GM18951 (cell line): ENCODE data around the gene PBOV1.

ENCODE experiments used
- POLR2A ChIP-seq: IDR thresholded peaks from 4 replicates; pipeline ENCODE4 v1.6.1; 2011; ENCODE audit warnings: mild to moderate bottlenecking; ENCODE audit not compliant: insufficient read length, insufficient read depth; ENCODE audit errors: extremely low read depth
- in situ Hi-C: fragments of 300-500 bp; cut with MboI; formaldehyde crosslinking; loops from one replicate; pipeline ENCODE4 v1.12.0; 2022; ENCODE audit warnings: low sequenced_read_pairs, mixed read lengths, inconsistent platforms; ENCODE audit not compliant: unreplicated experiment

PBOV1 gene

GRCh38 chr6:138218449-138218848 lies at the start of gene PBOV1:
Gene PBOV1, minus strand, starts transcription at chr6:138218491. Its CDS starts 96 bp downstream, at chr6:138218395.
- in situ Hi-C loops: no loop called here
- no peak for TF ChIP-seq POLR2A

DNA sequence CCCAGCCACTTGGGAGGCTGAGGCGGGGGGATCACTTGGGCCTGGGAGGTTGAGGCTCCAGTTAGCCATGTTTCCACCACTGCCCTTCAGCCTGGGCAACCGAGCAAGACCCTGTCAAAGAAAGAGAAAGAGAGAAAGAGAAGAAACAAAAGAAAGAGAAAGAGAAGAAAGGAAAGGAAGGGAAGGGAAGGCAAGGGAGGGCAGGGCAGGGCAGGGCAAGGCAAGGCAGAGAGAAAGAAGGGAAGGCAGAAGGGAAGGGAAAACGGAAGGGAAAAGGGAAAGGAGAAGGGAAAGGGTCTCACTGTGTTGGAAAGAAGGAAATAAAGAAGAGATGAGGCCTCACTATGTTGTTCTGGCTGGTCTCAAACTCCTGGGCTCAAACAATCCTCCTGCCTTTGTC lies 47.8 kb upstream of the PBOV1 start:
- no peak for TF ChIP-seq POLR2A
- in situ Hi-C loops: no loop called here

DNA sequence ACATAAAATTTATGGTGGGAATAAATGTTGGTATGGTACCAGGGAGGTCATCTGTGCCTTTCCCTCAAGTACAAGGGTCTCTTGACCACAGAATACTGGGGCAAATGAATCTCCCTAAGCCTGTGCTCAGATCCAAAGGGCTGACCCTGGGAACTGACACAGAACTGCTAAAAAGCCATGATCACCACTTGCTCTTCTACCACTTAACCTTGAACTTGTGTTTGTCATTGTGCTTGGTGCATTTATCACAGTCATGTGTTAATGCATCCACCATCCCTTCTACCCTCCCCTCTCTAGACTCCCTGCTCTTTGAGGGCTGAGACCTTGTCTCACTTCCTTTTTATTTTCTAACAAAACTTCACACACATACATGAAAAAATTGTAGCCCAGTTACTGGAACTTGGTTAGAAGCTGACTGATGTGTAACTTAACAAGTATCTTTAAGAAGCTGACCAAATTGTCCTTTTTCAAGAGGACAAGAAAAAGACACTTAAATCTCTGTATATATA lies 46.1 kb upstream of the PBOV1 start:
- TF ChIP-seq POLR2A: no peak
- in situ Hi-C loops: no loop called here

- no peak for TF ChIP-seq POLR2A
- in situ Hi-C loops: no loop called here
Measured at GRCh38 chr6:138263963-138264362, 45.7 kb upstream of the PBOV1 start.

DNA sequence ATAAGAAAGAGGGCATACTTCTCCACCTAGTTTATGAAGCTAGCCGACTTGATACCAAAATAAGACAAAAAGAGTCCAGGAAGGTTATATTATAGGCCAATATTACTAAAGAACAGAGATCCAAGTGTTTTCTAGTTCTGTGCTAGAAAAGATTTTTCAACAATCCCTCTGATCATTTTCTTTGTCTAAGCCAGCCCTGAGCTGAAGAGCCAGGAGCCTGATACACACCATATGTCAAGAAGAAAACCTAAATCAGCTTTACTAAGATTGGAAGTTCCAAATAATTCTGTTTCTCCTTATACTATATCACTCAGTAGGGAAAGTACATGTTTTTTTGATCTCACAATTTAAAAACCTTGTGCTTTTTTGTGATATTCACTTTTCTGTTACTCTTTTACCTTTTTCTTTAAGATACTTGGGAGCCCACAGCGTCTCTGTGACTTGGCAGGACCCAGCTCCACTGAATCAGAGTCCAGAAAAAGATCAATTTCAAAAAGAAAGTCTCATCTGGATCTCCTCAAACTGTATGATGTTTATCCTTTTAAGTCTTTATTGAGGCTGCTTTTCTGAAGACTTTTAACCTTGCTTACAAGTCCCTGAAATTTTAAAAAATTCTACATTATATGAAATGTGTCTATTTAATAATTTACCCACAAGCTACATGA lies 43.0 kb upstream of the PBOV1 start:
- no peak for TF ChIP-seq POLR2A
- in situ Hi-C loops: no loop called here

GRCh38 chr6:138258991-138259390 lies 40.7 kb upstream of the PBOV1 start:
- no peak for TF ChIP-seq POLR2A
- in situ Hi-C loops: no loop called here

GRCh38 chr6:138258197-138258596 lies 39.9 kb upstream of the PBOV1 start:
- in situ Hi-C loops: no loop called here
- TF ChIP-seq POLR2A: no peak

GRCh38 chr6:138257638-138258040 lies 39.3 kb upstream of the PBOV1 start:
- TF ChIP-seq POLR2A: no peak
- in situ Hi-C loops: no loop called here

DNA sequence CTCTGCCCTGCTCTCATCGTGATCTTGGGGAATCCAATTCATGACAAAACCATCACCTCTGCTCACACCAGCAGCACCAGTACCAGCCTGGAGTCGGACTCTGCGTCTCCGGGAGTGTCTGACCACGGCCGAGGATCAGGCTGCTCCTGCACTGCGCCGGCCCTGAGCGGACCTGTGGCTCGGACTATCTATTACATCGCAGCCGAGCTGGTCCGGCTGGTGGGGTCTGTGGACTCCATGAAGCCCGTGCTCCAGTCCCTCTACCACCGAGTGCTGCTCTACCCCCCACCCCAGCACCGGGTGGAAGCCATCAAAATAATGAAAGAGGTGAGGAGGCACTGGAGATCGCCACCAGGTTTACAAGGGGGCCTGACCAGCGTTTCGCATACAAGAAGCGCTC lies 37.2 kb upstream of the PBOV1 start:
- no peak for TF ChIP-seq POLR2A

GRCh38 chr6:138253731-138254130 lies 35.4 kb upstream of the PBOV1 start:
- no peak for TF ChIP-seq POLR2A
- in situ Hi-C loops: no loop called here

More for the DNA sequence above, 37.2 kb upstream of the PBOV1 start:
- in situ Hi-C loops: no loop called here

- TF ChIP-seq POLR2A: no peak
- in situ Hi-C loops: no loop called here
Measured at GRCh38 chr6:138250513-138251247, 32.4 kb upstream of the PBOV1 start.

DNA sequence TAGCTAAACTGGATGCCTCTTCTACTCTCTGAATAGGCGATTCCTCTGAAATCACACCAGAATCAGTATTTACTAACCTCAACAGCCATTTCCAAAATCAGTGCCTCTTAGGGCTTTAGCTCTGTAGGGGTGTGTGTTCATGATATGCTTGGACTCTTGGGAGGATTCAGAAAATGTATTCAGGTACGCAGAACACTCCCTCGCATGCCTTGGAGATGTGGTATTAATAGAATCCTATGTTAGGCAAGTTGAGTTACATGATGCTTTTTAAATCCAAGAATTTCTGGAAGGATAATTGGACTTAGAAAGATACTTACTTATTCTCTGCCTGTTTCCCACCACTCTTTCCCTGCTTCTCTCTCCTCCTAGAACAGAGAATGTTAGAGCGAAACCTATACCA lies 31.8 kb upstream of the PBOV1 start:
- in situ Hi-C loops: no loop called here
- TF ChIP-seq POLR2A: no peak

DNA sequence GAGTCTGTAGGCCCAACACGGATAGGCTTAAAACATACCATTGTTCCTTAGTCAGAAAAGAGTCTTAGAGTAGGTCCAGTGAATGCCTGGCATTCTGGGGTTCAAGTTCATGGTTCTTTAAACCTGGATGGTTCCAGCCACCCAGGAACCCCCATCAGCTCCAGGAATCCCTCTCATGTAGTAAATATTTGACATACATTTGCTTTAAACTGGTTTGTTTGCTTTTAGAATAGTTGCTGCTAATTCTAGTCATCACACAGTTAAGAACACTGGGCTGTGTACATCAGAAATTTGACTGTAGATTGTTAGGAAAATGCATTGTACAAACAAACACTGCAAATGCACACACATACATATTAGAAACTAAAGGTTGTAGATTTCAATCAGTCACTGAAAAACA lies 30.6 kb upstream of the PBOV1 start:
- in situ Hi-C loops: loop anchor here (10.0 kb wide), 1 partner anchor 136 kb away; no protein-coding TSS in a partner anchor
- TF ChIP-seq POLR2A: no peak

GRCh38 chr6:138248011-138248410 lies 29.7 kb upstream of the PBOV1 start:
- in situ Hi-C loops: loop anchor here (10.0 kb wide), 1 partner anchor 137 kb away; no protein-coding TSS in a partner anchor
- no peak for TF ChIP-seq POLR2A
